B cell (primary cell): Measurements from ENCODE around the gene CFAP221. TPM values are rescaled to one million over a fixed set of nuclear protein-coding genes. Genes with fewer than 3 reads are reported as not detected.

Source experiments
- ATAC-seq: fragments of 200-7000 bp; cut with Tn5 transposase; one replicate; pipeline ENCODE4 v1.10.0; 2021; ENCODE audit warnings: low read depth, mild to moderate bottlenecking, moderate number of reproducible peaks, moderate library complexity
- CTCF ChIA-PET: fragments of 350-600 bp; sonication (Branson Sonifier 250); formaldehyde crosslinking; loops from one replicate; lab custom pipeline; 2021; ENCODE audit warnings: antibody characterized with exemption, inconsistent platforms; lab: Charles Lee
- POLR2A ChIA-PET: fragments of 350-600 bp; sonication (Branson Sonifier 250); formaldehyde crosslinking; loops from one replicate; lab custom pipeline; 2021; ENCODE audit warnings: antibody characterized with exemption; lab: Charles Lee
- DNase-seq: peaks from one replicate; pipeline ENCODE4 v3.0.0; 2013
- H2AFZ ChIP-seq: 2 replicates; pipeline ENCODE4 v1.6.1; 2012; ENCODE audit warnings: mild to moderate bottlenecking, low read depth, low read length; ENCODE audit not compliant: insufficient read depth, poor library complexity, severe bottlenecking
- H3K27ac ChIP-seq, 2 donors: 1 replicate in 1 of 2; 2 replicates in 1 of 2; pipeline ENCODE4 v1.5.1; 2012 to 2013; ENCODE audit warnings: low read length in 2 of 2, mild to moderate bottlenecking in 2 of 2, moderate library complexity in 1 of 2
- H3K27me3 ChIP-seq, 4 experiments: fragments of 200-600 bp in 1 of 4; sonication (generic) in 1 of 4; replicated peaks in 1 of 4; 1 replicate in 2 of 4; 2 replicates in 2 of 4; pipeline versions ENCODE4 v1.6.1 to v1.7.0; 2013 to 2016; ENCODE audit warnings: low read length in 3 of 4, mild to moderate bottlenecking in 2 of 4, mixed read lengths in 1 of 4, moderate library complexity in 1 of 4; ENCODE audit not compliant: insufficient read depth in 4 of 4, control insufficient read depth in 3 of 4; ENCODE audit errors: control extremely low read depth in 1 of 4
- H3K36me3 ChIP-seq, 2 experiments: replicated peaks in 1 of 2; 1 replicate in 1 of 2; 2 replicates in 1 of 2; pipeline versions ENCODE4 v1.6.1 to v1.7.1; 2013; ENCODE audit warnings: low read length in 1 of 2; ENCODE audit not compliant: insufficient read depth in 2 of 2, control insufficient read depth in 1 of 2; ENCODE audit errors: control extremely low read depth in 1 of 2, extremely low read depth in 1 of 2
- H3K4me1 ChIP-seq, 2 donors: fragments of 200-600 bp in 1 of 2; sonication (generic) in 1 of 2; 1 replicate in 1 of 2; 2 replicates in 1 of 2; pipeline versions ENCODE4 v1.5.1 to v1.6.1; 2013 to 2017; ENCODE audit warnings: low read length in 2 of 2; ENCODE audit not compliant: control insufficient read depth in 2 of 2, insufficient read depth in 2 of 2
- H3K4me2 ChIP-seq: replicated peaks from 2 replicates; pipeline ENCODE3; 2012; ENCODE audit warnings: mild to moderate bottlenecking, low read depth, low read length; ENCODE audit not compliant: poor library complexity, severe bottlenecking
- H3K4me3 ChIP-seq, 5 experiments: fragments of 200-600 bp in 1 of 5; sonication (generic) in 1 of 5; 1 replicate in 3 of 5; 2 replicates in 2 of 5; pipeline versions ENCODE4 v1.5.1 to v1.7.0; 2011 to 2016; ENCODE audit warnings: low read length in 4 of 5, mild to moderate bottlenecking in 4 of 5, low read depth in 2 of 5, control low read depth in 1 of 5, moderate library complexity in 1 of 5; ENCODE audit not compliant: insufficient read depth in 1 of 5; ENCODE audit errors: control extremely low read depth in 1 of 5, extremely low read depth in 1 of 5
- H3K79me2 ChIP-seq: fragments of 200-600 bp; sonication (generic); one replicate; pipeline ENCODE4 v1.6.0; 2016; ENCODE audit warnings: low read length; ENCODE audit not compliant: control insufficient read depth, insufficient read depth
- H3K9ac ChIP-seq: fragments of 200-600 bp; sonication (generic); 2 replicates; pipeline ENCODE4 v1.6.1; 2017; ENCODE audit warnings: mild to moderate bottlenecking, low read length, moderate library complexity
- H3K9me3 ChIP-seq, 3 donors: one replicate each; pipeline versions ENCODE4 v1.6.1 to v1.7.1; 2013; ENCODE audit warnings: low read length in 2 of 3; ENCODE audit not compliant: control insufficient read depth in 2 of 3, insufficient read depth in 1 of 3; ENCODE audit errors: control extremely low read depth in 1 of 3
- H4K20me1 ChIP-seq: 2 replicates; pipeline ENCODE4 v1.6.0; 2012; ENCODE audit warnings: mild to moderate bottlenecking, low read length; ENCODE audit not compliant: insufficient read depth, control insufficient read depth, poor library complexity, severe bottlenecking
- H3K27ac Mint-ChIP-seq: one replicate; pipeline ENCODE4 v1.8.0; 2021; ENCODE audit warnings: mixed read lengths
- H3K27me3 Mint-ChIP-seq: one replicate; pipeline ENCODE4 v1.8.0; 2021; ENCODE audit warnings: mixed read lengths
- H3K4me1 Mint-ChIP-seq: one replicate; pipeline ENCODE4 v1.8.0; 2021; ENCODE audit warnings: mixed read lengths
- H3K4me3 Mint-ChIP-seq: one replicate; pipeline ENCODE4 v1.8.0; 2021; ENCODE audit warnings: mixed read lengths
- H3K9me3 Mint-ChIP-seq: one replicate; pipeline ENCODE4 v1.8.0; 2022; ENCODE audit warnings: mixed read lengths; ENCODE audit not compliant: insufficient read depth
- EZH2 ChIP-seq: IDR thresholded peaks from 2 replicates; pipeline ENCODE4 v1.6.1; 2012; ENCODE audit warnings: borderline replicate concordance, low read depth, mild to moderate bottlenecking, moderate library complexity, low read length; ENCODE audit not compliant: insufficient read depth, poor library complexity, severe bottlenecking
- WGBS: methylation state at CpG from one replicate; pipeline ENCODE4 v1.1.5; 2013; ENCODE audit warnings: missing lambda C conversion rate; ENCODE audit not compliant: insufficient coverage; 5-methylcytosine and 5-hydroxymethylcytosine counted together
- intact Hi-C: fragments of 100-400 bp; cut with micrococcal nuclease; formaldehyde crosslinking; loops from one replicate; pipeline ENCODE4 v1.10.0; 2022
- polyA plus RNA-seq: library from polyadenylated mRNA; depleted of rRNA; stranded (reverse); fragments of >200 nt; gene quantifications from 2 replicates; pipeline ENCODE4 v1.2.3, GENCODE V29; 2012
- total RNA-seq, 2 donors: library from RNA; stranded (reverse); fragments of 120-200 nt in 1 of 2; gene quantifications; 1 replicate in 1 of 2; 2 replicates in 1 of 2; pipeline versions ENCODE4 v1.2.3 to v1.2.4, GENCODE V29; 2013 to 2022
- TF ChIP-seq, protein P1 (sequence below): fragments of 200-600 bp; IDR thresholded peaks from one replicate; pipeline ENCODE4 v1.8.0; 2022; ENCODE audit warnings: antibody characterized with exemption, mild to moderate bottlenecking

CFAP221 gene
- total and polyA plus RNA-seq, 2 donors (not counting 1 experiment from before 2014, with no cell fraction given): not detected

DNA sequence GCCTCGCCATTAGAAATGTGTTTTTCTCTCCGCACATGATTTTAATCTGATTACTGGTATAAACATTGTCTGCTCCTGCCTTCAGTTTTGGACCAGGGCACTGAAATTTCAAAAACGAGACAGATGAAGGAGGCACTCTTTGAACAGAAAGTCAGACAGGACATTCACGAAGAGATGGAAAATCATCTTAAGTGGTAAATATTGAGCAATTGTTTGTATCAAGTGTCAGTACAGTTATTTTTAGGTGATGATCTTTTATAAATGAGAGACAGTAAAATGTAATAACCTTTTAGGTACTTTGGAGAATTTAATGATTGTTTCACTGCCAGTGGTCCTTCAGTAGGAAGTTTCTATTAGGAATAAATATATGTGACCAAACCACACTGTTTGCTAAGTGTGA, 60.8 kb downstream of the CFAP221 start:
- Histone ChIP-seq H4K20me1 (no peaks in the 10 kb centered on the region), H2AFZ (no peak overlapping the region), H3K4me2 (no peak overlapping the region), H3K9me3 (no peaks in the 10 kb centered on the region), H3K4me1 (no peaks in the 10 kb centered on the region), H3K9ac (no peak overlapping the region), H3K36me3 (no peaks in the 10 kb centered on the region), H3K27ac (no peak overlapping the region), H3K79me2 (no peaks in the 10 kb centered on the region), H3K4me3 (no peak overlapping the region), H3K27me3 (peaks cover 0 to 15% (median 6%) of the 10 kb centered on the region in 4 experiments)
- ATAC-seq (no peak), DNase-seq (no peak)
- POLR2A ChIA-PET: no interaction called here
- H3K4me3 Mint-ChIP-seq: no peak overlapping the region
- no peaks in the 10 kb centered on the region for H3K9me3 Mint-ChIP-seq
- H3K4me1 Mint-ChIP-seq: no peaks in the 10 kb centered on the region
- TF ChIP-seq EZH2: no peak
- TF ChIP-seq, protein P1, sequence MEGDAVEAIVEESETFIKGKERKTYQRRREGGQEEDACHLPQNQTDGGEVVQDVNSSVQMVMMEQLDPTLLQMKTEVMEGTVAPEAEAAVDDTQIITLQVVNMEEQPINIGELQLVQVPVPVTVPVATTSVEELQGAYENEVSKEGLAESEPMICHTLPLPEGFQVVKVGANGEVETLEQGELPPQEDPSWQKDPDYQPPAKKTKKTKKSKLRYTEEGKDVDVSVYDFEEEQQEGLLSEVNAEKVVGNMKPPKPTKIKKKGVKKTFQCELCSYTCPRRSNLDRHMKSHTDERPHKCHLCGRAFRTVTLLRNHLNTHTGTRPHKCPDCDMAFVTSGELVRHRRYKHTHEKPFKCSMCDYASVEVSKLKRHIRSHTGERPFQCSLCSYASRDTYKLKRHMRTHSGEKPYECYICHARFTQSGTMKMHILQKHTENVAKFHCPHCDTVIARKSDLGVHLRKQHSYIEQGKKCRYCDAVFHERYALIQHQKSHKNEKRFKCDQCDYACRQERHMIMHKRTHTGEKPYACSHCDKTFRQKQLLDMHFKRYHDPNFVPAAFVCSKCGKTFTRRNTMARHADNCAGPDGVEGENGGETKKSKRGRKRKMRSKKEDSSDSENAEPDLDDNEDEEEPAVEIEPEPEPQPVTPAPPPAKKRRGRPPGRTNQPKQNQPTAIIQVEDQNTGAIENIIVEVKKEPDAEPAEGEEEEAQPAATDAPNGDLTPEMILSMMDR: no peak
- H3K27me3 Mint-ChIP-seq: peaks cover 33% of the 10 kb centered on the region
- CTCF ChIA-PET: no interaction called here
- 81% methylated on average over 3 of the region's 4 CpGs for WGBS
- H3K27ac Mint-ChIP-seq: no peak overlapping the region
- intact Hi-C loops: no loop called here

DNA sequence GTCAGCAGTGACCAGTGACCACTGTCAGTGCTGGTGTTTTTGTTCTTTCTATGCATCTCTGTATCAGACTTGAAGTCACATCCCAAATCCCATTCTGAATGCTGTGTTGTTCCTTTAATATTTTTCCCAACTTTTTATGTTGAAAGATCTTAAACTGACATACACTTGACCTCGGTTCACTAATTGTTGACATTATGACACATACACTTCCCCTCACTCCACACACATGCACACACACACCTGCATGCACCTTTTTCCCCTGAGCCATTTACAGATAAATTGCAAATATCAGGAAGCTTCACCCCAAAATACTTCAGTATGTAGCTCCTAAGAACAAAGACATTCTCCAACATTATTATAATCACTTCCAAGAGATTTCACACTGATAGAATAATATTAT, 62.4 kb downstream of the CFAP221 start:
- TF ChIP-seq EZH2: no peak
- TF ChIP-seq, protein P1: no peak
- H3K4me3 Mint-ChIP-seq: no peak overlapping the region
- DNase-seq (no peak), ATAC-seq (no peak)
- Histone ChIP-seq H4K20me1 (no peaks in the 10 kb centered on the region), H3K4me3 (no peak overlapping the region), H3K4me2 (no peak overlapping the region), H3K9ac (no peak overlapping the region), H3K4me1 (no peaks in the 10 kb centered on the region), H3K79me2 (no peaks in the 10 kb centered on the region), H3K27ac (no peak overlapping the region), H2AFZ (no peak overlapping the region), H3K36me3 (no peaks in the 10 kb centered on the region), H3K27me3 (peaks cover 0 to 17% (median 6%) of the 10 kb centered on the region in 4 experiments), H3K9me3 (no peaks in the 10 kb centered on the region)
- H3K27ac Mint-ChIP-seq: no peak overlapping the region
- CTCF ChIA-PET: no interaction called here
- no peaks in the 10 kb centered on the region for H3K4me1 Mint-ChIP-seq
- POLR2A ChIA-PET: no interaction called here
- intact Hi-C loops: no loop called here
- H3K9me3 Mint-ChIP-seq: no peaks in the 10 kb centered on the region
- H3K27me3 Mint-ChIP-seq: peaks cover 36% of the 10 kb centered on the region
- 71% methylated on average over 1 of the region's 1 CpG for whole genome bisulfite sequencing
